Iris pigment epithelial cell (primary cell): ENCODE measurements around the gene DNAH10.
"Not testable (repeated sequence)": the region's sequence is repeated elsewhere in the genome, so short reads cannot be mapped to it uniquely, and the experiment has no call there.

Experiments
- DNase-seq: peaks from one replicate; pipeline ENCODE4 v3.0.0-alpha.2; 2011; ENCODE audit warnings: low read depth

The DNAH10 gene

DNA sequence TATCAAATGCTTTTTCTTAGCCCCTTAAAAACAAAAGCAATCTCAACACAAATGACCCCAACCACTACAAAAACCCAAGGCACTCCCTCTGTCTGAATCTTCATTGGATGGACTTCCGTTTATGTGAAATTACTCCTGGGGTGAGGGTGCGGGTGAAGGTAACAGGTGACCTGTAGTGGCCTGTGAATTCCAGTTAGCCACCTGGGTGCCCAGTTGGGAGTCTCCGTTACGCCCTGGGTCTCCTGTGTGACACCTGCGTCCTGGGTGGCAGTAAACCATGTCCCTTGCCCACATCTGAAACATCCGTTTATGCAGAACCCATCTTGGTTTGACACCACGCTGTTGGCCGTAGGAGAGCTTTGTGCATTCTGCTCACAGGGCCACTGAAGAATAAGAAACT, 148.0 kb downstream of the DNAH10 start:
- no peak for DNase-seq

DNA sequence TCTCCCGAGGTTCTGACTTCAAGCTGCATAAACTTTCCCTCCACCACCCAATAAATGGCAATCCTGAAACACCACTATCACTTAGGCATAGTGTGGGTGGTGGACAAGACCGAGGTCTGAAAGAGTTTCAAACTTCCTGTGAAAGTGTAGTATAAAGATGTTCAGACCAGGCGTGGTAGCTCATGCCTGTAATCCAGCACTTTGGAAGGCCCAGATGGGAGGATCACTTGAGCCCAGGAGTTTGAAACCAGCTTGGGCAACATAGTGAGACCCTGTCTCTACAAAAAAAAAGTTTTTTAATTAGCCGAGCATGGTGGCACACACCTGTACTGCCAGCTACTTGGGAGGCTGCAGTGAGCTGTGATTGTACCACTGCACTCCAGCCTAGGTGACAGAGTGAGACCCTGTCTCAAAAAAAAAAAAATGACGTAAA, 148.7 kb downstream of the DNAH10 start:
- DNase-seq = no peak

DNA sequence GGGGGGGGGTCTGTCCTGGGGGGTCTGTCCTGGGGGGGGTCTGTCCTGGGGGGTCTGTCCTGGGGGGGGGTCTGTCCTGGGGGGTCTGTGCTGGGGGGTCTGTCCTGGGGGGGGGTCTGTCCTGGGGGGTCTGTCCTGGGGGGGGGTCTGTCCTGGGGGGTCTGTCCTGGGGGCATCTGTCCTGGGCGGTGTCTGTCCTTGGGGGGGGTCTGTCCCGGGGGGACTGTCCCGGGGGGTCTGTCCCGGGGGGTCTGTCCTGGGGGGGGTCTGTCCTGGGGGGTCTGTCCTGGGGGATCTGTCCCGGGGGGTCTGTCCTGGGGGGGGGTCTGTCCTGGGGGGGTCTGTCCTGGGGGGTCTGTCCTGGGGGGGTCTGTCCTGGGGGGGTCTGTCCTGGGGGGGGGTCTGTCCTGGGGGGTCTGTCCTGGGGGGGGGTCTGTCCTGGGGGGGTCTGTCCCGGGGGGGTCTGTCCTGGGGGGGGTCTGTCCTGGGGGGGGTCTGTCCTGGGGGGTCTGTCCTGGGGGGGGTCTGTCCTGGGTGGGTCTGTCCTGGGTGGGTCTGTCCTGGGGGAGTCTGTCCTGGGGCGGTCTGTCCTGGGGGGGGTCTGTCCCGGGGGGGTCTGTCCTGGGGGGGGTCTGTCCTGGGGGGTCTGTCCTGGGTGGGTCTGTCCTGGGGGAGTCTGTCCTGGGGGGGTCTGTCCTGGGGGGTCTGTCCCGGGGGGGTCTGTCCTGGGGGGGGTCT, 149.7 kb downstream of the DNAH10 start:
- DNase-seq = not testable (repeated sequence)

DNA sequence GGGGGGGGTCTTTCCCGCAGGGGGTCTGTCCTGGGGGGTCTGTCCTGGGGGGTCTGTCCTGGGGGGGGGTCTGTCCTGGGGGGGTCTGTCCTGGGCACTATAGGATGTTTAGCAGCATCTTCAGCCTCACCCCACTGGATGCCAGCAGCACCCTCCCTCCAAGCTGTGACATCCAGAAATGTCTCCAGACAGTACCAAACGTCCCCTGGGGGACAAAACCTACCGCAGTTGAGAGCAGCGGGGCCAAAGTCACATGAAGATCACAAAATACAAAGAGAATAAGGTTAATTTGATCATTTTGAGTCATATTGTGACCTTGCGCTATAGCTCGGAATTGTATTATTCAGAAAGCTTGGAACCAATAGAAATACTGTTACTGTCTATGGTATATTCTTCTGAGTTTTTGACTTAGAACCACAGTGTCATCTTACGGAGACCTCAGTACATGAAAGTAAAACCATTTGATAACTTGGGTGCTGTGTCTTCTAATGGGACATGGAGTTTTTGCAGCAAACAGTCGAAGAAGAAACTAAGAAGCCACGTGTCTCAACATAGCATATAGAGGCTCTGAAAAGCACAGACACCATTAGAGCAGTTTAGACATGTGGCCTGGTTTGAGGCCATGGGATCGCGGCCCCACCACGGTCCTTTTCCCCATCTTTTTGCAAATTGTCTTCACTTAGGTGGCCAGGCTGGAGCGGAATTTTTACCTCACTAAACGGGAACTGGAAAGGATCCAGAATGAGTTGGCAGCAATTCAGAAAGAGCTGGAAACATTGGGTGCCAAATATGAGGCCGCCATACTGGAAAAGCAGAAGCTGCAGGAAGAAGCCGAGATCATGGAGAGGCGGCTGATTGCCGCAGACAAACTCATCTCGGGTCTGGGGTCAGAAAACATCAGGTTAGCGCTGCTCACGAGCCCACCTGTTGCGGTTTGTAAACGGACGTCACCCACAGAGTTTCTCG, 150.6 kb downstream of the DNAH10 start:
- no peak for DNase-seq

DNA sequence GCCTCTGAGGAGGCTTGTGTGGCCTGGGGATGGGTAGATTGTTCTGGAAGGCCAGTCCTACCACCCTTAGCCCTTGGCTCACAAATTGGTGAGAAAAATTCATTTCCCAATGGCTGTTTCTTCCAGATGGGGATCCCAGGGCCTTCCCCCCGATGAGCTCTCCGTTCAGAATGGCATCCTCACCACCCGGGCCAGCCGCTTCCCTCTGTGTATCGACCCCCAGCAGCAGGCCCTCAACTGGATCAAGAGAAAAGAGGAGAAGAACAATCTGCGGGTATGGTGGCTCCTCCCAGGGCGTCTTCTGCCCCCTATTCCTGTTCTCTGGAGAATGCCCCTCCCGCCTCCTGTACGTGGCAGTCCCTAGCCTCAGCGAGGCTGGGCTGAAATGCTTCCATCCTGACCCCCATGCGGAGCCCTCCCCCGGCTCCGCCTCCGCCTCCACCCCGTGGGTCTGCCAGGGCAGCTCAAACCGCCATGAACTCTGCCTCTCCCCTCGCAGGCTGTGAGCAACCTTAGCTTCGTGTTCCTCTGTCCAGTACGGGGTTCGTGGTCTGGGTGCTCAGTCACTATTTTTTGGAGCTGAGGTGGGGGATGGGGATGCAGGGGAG, 152.7 kb downstream of the DNAH10 start:
- DNase-seq = no peak

DNA sequence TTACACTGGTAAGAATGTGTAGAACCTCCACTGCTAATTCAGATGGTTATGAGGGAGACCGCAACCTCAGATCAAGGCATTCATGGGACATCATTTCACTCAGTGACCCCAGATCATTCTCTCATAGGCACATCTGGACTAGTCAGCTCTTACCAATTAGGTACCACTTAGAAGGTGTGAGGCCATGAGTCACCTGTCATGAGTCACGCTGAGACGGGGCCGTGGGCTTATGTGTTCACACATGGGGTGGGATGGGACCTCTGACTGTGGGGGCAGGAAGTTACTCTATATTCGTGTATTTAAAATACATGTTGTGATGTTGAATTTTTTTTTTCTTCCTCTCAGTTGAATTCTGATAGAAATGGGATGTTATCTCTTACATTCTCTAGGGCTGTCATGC, 154.6 kb downstream of the DNAH10 start:
- DNase-seq = no peak

DNA sequence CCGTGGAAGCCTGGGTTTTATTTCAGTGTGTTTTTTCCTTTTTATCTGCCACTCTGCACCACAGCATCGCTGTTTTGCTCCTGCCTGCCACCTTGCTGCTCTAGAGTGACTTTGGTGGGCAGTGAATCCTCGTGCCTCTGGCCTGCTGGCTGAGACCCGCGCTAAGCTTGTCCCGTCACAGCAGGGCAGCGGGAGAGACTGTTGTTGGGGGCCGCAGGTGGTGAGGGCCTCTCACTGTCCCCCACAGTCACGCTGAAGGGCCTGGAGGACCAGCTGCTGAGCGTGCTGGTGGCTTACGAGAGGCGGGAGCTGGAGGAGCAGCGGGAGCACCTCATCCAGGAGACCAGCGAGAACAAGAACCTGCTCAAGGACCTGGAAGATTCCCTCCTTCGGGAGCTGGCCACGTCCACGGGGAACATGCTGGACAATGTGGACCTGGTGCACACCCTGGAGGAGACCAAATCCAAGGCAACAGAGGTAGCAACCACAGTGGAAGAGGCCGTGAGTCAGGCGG, 155.3 kb downstream of the DNAH10 start:
- DNase-seq = no peak

DNA sequence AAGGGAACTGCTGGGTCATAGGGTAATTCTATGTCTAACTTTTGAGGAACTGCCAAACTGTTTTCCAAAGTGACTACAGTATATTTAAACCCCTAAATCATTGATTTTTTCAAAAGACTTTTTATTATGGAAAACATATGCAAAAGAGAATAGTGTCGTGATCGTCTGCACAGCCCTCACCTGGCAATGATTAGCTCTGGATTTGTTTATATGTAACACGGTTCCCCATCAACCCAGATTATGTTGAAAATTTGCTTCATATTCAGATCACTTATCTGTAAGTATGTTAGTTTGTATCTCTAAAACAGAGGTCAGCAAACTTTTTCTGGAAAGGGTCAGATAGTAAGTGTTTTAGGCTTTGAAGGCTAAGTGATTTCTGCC, 157.9 kb downstream of the DNAH10 start:
- no peak for DNase-seq

DNA sequence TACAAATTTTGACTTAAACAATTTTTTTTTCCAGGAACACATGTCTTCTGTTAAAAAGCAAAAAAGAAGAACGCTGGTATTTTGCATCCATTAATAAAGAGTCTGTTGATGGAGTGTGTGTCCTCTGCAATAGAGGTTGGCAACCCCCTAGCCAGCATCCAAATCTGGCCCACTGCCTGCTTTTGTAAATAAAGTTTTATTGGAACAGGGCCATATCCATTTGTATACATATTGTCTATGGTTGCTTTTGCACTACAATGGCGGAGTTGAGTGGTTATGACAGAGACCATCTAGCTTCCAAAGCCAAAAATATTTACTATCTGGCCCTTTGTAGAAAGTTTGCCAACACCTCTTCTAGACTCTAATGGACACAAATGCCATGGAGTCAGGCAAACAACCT, 160.9 kb downstream of the DNAH10 start:
- no peak for DNase-seq

DNA sequence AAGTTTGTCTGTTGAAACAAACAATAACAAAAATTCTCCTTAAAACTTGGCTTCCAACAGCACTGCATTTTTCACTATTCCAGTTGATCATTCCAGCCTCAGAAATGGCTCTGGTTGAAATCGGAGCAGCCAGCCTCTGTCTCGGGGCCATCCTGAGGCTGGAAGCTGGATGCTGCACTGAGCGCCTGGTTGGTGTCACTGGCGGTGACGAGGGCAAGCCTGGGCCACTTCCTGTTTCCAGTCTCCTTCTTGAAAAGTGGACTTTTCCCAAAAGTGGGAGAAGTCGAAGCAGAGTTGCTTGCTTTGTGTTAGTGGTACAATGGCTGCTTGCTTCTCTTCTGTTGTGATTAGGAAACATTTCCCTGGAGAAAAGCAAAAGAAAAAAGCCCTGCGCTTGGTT, 161.8 kb downstream of the DNAH10 start:
- DNase-seq = no peak

DNA sequence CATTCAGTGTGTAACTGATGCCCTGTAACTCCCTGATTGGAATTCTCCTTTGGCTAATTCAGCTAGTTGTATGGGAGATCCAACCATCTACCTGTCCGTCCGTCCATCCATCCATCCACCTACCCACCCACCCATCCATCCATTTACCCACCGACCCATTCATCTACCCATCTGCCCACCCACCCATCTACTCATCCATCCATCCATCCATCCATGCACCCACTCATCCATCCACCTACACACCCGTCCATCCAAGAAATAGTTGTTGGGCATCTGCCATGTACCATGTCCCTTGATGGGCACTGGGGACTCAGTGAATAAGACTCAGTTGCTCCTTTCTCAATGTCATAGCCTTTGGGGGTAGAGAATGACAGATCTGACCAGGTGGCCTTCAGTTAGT, 162.4 kb downstream of the DNAH10 start:
- no peak for DNase-seq

DNA sequence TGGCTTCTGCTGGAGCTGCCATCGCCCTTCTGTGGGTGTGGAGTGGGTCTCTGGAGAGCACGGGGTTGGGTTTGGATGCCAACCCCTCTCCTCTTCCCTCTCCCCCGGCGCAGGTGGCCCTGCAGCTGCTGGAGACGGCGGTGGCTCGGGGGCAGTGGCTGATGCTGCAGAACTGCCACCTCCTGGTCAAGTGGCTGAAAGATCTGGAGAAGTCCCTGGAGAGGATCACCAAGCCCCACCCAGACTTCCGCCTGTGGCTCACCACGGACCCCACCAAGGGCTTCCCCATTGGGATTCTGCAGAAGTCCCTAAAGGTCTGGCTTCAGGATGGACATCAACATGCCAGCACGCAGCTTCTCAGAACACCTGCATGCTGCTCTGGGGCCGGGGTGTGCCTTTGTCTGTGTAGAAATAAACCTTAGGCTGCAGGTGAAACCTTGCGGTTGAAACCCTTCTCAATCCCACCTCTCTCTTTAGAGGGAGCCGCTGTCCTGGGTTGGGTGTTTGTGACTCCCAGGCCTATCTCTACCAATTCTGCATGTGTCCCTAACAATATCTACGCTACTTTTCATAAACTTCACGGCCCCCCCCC, 166.3 kb downstream of the DNAH10 start:
- DNase-seq = no peak

DNA sequence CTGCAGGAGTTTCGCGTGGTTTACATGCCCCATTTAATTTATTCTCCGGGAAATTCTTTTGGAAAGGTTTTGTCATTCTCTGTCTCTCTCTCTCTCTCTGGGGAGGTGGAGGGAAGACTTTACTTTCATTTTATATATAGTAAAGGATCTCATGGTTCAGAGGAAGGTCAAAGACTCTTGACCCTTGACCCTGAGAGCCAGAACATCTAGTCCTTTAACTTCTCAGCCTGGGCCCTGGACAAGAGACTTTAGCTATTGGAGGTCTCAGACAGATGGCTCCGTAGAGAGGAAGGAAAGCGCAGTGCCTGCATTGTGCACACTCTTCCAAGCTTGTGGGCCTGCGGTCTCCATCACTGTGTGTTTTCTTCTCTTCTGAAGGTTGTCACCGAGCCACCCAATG, 166.8 kb downstream of the DNAH10 start:
- DNase-seq = no peak

DNA sequence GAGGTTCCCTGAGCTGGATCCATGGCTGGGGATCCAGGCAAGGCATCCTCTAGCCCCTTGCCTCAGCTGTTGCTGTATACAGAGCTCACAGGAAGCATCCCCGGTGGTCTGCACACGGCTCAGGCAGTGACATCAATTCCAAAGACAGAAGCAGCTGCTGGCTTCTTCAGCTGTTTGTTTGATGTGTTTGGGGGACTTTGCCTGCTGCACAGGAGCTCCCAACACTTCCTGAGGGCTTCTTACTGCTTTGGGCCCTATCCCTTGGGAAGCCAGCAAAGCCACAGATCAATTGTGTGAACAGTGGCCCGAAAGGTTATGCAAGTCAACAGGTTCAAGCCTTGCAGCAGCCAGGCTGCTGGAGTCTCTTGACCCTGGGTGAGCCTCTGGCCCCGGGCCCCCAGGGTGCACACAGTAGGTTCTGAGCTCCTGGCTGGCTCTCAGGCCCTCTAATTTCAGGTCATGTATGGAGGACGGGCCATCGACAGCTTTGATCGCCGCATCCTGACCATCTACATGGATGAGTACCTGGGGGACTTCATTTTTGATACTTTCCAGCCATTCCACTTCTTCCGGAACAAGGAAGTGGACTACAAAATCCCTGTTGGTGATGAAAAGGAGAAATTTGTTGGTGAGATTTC, 168.0 kb downstream of the DNAH10 start:
- no peak for DNase-seq

DNA sequence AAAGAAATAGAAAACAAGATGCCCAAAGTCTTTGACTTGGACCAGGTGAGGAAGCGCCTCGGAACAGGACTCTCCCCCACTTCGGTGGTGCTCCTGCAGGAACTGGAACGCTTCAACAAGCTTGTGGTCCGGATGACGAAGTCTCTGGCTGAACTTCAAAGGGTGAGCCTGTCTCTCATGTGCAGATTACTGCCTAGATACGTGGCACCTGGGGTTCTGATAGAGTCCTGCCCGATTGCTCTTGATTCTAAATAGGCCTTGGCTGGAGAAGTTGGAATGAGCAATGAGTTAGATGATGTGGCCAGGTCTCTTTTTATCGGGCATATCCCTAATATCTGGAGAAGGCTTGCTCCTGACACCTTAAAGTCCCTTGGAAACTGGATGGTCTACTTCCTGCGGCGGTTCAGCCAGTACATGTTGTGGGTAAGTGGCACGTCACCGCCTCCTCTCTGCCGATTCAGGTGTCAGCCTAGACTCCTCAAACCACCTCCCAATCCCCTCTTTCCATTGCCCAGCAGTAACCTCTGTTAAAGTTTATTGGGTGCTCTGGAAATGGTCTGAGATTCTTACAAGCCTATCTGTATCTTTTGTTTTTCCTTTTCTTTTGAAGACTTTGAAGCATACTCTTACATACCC, 169.7 kb downstream of the DNAH10 start:
- DNase-seq = no peak

DNA sequence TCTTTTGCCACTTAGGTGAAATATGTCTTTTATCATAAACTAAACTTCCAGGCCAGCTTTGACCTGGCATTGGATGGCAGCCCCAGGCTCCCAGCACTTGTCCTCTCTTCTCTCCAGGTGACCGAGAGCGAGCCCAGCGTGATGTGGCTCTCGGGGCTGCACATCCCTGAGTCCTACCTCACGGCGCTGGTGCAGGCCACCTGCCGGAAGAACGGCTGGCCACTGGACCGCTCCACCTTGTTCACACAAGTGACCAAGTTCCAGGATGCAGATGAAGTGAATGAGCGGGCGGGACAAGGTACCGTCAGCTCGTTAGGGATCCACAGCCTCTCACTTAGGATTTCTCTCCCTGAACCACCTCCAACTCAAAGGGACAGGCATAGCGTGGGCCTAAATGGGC, 171.1 kb downstream of the DNAH10 start:
- no peak for DNase-seq

DNA sequence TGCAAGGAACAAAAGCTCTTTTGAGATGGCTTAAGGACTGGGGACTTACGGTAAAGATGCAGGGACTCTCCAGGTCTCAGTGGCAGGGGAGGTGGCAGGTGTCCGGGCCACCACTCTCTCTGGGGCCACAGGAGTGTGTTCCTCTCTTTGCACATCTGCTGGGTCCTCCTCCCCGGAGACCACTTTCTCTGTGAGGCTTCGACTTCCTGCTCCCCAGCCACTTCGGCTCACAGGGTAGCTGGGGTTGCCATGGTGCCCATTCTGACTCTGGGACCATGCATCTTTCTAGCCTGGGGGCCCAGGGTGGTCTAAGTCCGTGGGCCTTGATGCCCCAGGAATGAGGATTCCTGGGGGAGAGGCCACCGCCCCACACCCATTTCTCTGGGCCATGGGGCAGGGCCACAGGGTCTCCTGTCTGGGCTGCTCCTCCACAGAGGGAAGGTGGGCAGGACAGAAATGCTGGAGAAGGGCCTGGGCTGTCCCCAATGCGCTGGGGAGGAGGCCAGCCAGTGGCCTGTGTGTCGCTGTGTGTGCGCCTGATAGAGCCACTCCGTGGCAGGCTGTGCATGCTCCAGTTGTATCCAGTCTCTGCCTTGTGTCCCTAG, 172.0 kb downstream of the DNAH10 start:
- no peak for DNase-seq

DNA sequence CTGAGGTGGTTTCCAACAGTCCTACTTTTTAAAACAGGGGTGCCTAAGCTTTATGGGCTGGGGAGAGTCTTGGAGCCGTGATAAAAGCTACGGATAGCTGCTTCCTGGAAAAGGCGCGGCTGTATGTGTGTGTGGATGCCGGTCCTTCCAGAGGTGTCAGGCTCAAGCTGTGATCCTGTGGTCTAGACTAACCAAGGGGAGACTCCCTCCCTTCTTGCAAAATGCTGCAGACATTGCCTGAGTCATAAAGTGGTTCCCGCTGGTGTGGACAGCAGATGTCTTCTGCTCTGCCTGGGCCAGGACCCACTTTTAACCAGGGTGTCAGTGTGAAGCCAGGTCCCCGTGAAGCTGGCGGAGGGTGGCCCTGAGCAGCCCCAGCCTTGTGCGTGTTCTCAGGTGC, 172.7 kb downstream of the DNAH10 start:
- peak; percentile 61 for DNase-seq

DNA sequence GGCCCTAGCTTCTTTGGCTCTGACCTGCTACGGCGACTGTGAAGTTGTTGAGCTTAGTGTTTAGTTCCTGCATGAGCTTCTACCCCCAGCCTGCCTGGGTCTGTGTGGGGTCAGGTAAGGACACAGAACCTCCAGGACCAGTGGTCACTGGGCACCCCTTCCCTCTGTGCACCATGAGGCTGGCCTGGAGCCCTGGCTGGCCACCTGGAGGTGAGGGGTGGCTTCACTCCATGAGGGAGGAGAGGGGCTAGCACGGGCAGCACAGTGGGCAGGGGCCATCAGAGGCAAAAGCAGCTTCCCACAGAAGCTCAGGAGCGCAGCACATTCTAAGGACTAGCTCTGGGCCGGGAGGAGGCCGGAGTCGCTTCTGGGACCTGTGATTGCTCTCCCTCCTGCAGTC, 173.9 kb downstream of the DNAH10 start:
- no peak for DNase-seq

DNA sequence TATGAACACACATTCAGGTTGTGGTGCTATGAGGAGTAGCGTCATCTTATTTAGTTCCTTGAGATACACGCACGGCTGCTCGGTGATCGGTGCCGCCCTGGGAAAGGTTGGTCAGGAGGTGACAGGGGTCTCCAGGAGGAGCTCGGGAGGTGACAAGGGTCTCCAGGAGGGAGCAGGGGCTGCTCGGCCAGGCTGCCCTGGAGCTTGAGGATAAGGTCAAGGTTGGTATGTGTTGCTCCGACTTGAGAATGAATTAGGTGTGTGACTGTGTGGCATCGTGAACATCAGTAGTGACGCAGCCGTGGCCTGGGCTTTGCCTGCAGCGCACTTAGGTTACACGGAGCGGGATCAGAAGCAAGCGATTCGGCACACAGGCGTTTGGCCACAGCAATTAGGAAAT, 174.4 kb downstream of the DNAH10 start:
- no peak for DNase-seq
